GM19395 (cell line): ENCODE results near the gene TRPV2.
A peak's percentile ranks its signal among the peaks of the same experiment; 100 is the strongest.
"Not testable (repeated sequence)": the region's sequence is repeated elsewhere in the genome, so short reads cannot be mapped to it uniquely, and the experiment has no call there.

Experiments
- ATAC-seq: cut with Tn5 transposase; IDR thresholded peaks from one replicate; pipeline ENCODE4 v1.9.1; 2021; ENCODE audit warnings: mild to moderate bottlenecking, moderate library complexity; ENCODE audit not compliant: unreplicated experiment

TRPV2 gene, protein sequence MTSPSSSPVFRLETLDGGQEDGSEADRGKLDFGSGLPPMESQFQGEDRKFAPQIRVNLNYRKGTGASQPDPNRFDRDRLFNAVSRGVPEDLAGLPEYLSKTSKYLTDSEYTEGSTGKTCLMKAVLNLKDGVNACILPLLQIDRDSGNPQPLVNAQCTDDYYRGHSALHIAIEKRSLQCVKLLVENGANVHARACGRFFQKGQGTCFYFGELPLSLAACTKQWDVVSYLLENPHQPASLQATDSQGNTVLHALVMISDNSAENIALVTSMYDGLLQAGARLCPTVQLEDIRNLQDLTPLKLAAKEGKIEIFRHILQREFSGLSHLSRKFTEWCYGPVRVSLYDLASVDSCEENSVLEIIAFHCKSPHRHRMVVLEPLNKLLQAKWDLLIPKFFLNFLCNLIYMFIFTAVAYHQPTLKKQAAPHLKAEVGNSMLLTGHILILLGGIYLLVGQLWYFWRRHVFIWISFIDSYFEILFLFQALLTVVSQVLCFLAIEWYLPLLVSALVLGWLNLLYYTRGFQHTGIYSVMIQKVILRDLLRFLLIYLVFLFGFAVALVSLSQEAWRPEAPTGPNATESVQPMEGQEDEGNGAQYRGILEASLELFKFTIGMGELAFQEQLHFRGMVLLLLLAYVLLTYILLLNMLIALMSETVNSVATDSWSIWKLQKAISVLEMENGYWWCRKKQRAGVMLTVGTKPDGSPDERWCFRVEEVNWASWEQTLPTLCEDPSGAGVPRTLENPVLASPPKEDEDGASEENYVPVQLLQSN

GRCh38 chr17:16415031-16415924 is at the start of gene TRPV2:
Gene TRPV2, plus strand, starts transcription at chr17:16415571. Its CDS starts 2,098 bp downstream, at chr17:16417669.
- ATAC-seq = peak; percentile 44

DNA sequence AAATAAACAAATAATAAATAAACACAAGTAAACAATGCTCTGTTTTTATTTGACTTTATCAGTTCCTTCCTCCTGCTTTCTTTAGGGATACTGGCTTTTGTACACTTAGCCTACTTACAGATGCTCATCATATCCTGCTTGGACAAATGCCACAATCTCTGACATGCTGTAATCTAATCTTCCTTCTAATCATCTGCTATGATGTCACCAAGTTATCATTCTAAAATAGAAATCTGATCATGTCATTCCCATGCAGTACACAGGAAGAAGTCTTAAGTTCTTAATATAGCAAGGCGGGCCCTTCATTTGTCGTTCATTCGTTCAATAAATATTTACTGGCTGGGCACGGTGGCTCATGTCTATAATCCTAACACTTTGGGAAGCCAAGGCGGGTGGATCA is 43.6 kb upstream of the TRPV2 start:
- no peak for ATAC-seq

- ATAC-seq = no peak
Observed at GRCh38 chr17:16374146-16374938, 41.0 kb upstream of the TRPV2 start.

DNA sequence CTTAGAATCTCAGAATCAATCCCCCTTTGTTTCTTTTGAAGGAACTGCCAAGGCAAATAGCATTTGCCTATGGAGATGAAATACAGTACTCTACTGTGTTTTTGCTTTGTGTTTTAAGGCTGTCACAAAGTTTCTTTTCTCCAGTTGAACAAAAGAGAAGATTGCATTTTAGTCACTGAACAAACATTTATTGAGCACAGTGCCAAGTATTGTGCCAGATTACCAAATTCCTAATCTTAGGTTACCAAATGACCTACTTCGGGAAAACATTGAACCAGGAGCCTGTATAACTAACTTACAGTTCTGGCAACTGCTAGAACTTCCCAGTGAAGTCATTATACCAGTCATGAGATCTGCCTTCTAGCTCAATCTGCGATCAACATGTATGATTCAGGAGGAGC is 37.4 kb upstream of the TRPV2 start:
- no peak for ATAC-seq

- ATAC-seq = no peak
Observed at GRCh38 chr17:16378636-16379282, 36.6 kb upstream of the TRPV2 start.

GRCh38 chr17:16379654-16380053 is 35.7 kb upstream of the TRPV2 start:
- ATAC-seq = no peak

DNA sequence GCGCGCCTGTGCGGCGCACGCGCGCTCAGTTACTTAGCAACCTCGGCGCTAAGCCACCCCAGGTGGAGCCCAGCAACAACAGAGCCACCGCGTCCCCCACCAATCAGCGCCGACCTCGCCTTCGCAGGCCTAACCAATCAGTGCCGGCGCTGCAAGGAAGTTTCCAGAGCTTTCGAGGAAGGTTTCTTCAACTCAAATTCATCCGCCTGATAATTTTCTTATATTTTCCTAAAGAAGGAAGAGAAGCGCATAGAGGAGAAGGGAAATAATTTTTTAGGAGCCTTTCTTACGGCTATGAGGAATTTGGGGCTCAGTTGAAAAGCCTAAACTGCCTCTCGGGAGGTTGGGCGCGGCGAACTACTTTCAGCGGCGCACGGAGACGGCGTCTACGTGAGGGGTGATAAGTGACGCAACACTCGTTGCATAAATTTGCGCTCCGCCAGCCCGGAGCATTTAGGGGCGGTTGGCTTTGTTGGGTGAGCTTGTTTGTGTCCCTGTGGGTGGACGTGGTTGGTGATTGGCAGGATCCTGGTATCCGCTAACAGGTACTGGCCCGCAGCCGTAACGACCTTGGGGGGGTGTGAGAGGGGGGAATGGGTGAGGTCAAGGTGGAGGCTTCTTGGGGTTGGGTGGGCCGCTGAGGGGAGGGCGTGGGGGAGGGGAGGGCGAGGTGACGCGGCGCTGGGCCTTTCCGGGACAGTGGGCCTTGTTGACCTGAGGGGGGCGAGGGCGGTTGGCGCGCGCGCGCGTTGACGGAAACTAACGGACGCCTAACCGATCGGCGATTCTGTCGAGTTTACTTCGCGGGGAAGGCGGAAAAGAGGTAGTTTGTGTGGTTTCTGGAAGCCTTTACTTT is 34.5 kb upstream of the TRPV2 start, which contains the start of gene UBB:
TSS of gene UBB (plus strand) at position 452 of the 856 bp plus-strand sequence. CDS start 817 bp downstream, outside the sequence.
- peak; percentile 94 for ATAC-seq

DNA sequence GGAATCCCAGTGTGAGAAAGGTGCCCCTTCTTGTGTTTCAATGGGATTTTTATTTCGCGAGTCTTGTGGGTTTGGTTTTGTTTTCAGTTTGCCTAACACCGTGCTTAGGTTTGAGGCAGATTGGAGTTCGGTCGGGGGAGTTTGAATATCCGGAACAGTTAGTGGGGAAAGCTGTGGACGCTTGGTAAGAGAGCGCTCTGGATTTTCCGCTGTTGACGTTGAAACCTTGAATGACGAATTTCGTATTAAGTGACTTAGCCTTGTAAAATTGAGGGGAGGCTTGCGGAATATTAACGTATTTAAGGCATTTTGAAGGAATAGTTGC is 33.9 kb upstream of the TRPV2 start:
- ATAC-seq = peak; percentile 9

- no peak for ATAC-seq
Observed at GRCh38 chr17:16383216-16383615, 32.2 kb upstream of the TRPV2 start.

- no peak for ATAC-seq
Observed at GRCh38 chr17:16383772-16384287, 31.5 kb upstream of the TRPV2 start.

GRCh38 chr17:16384557-16384956 is 30.8 kb upstream of the TRPV2 start:
- no peak for ATAC-seq

DNA sequence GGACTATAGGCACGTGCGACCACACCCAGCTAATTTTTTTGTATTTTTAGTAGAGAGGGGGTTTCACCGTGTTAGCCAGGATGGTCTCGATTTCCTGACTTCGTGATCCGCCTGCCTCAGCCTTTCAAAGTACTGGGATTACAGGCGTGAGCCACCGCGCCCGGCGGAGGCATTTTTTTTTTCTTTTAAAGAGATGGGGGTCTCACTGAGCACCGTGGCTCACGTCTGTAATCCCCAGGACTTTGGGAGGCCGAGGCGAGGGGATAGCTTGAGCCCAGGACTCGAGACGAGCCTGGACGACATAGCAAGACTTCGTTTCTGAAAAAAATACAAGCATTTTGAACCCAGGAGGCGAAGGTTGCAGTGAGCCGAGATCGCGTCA is 29.3 kb upstream of the TRPV2 start:
- not testable (repeated sequence) for ATAC-seq

GRCh38 chr17:16391451-16391850 is 23.9 kb upstream of the TRPV2 start:
- ATAC-seq = no peak

GRCh38 chr17:16392491-16392890 is 22.9 kb upstream of the TRPV2 start:
- not testable (repeated sequence) for ATAC-seq

GRCh38 chr17:16395887-16396286 is 19.5 kb upstream of the TRPV2 start:
- ATAC-seq = not testable (repeated sequence)

DNA sequence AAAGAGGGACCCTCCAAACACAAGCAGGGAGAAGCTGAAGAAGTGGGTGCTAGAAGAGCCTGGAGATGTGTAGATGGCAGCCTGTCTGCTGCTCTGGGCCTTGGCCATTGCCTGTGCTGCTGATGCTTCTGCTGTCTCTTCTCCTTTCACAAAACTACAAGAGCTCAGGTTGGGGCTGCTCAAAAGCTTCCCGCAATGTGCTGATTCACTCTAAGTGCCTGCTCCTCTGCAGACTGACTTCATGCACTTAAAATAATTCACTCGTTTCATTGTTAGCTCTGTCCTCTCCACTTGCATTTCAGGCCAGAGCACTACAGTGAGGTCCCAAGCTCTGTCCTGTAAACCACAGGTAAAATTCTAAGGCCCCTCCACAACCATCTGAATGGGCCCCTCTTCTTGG is 18.7 kb upstream of the TRPV2 start:
- ATAC-seq = not testable (repeated sequence)

DNA sequence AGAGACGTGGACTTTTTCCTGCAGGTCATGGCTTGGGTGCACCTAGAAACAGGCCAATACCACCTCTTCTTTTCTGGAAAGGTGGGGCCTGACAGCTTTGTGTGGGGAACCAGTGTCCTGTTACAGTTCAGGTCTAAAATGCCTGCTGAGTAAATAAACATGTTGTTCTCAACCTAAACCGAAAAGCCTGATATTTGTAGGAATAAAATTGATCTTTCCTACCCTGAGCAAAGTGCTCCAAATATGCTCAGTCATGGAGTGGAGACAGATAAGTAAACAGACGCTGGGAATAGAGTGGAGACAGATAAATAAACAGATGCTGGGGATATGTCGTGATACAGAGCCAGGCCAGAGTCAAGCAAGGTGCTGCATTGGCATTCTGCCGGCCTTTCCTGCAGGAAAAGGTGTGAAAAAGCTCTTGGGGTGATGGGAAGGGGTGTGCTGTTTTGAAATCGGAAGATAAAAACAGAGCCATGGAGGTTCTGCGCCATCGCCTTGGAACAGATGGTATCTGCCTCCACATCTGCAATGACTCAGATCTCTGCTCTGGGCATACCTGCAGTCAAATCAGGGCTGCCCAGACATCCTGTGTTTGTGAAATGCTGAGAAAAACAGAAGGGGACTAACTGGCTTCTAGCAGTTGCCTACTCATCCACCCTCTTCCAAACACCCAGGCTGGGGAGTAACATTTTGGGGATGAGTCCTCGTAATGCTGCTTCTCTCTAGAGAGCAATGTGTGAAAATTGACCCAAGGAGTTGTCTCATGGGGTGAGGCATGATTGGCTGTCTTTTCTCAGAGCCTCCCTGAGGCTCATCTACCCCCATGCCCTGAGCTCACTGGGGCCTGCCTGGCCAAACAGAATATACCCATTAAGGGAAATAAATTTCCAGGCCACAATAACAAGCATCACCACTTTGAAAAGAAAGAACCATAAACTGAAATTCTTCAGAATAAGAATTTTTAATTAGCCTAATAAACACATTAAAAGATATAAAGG is 16.8 kb upstream of the TRPV2 start:
- peak; percentile 72 for ATAC-seq
